ENCODE data around the gene QRICH2. TPM values are rescaled to one million over a fixed set of nuclear protein-coding genes. Genes with fewer than 3 reads are reported as not detected.

QRICH2 gene
- total RNA-seq (1 to 10 TPM; 1.0 to 2.7 (median 1.6) TPM), polyA plus RNA-seq (1 to 10 TPM; 2.1 to 2.7 TPM)
- long read RNA-seq, donor 1, partial matches to known transcripts, result 0 of 1 reads
- long read RNA-seq, donor 1, other reads (novel, unspliced or antisense), result 1 of 1 reads
- long read RNA-seq, donor 2, result 0 reads
- long read RNA-seq, donor 3, partial matches to known transcripts, result 1 of 1 reads
- long read RNA-seq, donor 3, other reads (novel, unspliced or antisense), result 0 of 1 reads

- 94 to 98% (median 96%) methylated on average over 23 to 44 of the region's 44 CpGs for WGBS, 4 donors
- DNase-seq, result no peak
- ATAC-seq, result peak in 1 of 4 donors; percentile 41
- Histone ChIP-seq H3K4me1 (peaks cover 0 to 3% (median 0%) of the 10 kb centered on the region in 12 donors), H3K27ac (no peak within 1 kb of the TSS), H3K36me3 (peaks cover 2 to 44% (median 37%) of the 10 kb centered on the region in 9 donors), H3K27me3 (no peaks in the 10 kb centered on the region), H3K4me3 (no peak within 1 kb of the TSS), H3K9me3 (no peaks in the 10 kb centered on the region)
- TF ChIP-seq POLR2A (IDR thresholded peaks at IDR 0.05), result no peak
- TF ChIP-seq, protein P1, sequence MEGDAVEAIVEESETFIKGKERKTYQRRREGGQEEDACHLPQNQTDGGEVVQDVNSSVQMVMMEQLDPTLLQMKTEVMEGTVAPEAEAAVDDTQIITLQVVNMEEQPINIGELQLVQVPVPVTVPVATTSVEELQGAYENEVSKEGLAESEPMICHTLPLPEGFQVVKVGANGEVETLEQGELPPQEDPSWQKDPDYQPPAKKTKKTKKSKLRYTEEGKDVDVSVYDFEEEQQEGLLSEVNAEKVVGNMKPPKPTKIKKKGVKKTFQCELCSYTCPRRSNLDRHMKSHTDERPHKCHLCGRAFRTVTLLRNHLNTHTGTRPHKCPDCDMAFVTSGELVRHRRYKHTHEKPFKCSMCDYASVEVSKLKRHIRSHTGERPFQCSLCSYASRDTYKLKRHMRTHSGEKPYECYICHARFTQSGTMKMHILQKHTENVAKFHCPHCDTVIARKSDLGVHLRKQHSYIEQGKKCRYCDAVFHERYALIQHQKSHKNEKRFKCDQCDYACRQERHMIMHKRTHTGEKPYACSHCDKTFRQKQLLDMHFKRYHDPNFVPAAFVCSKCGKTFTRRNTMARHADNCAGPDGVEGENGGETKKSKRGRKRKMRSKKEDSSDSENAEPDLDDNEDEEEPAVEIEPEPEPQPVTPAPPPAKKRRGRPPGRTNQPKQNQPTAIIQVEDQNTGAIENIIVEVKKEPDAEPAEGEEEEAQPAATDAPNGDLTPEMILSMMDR (IDR thresholded peaks at IDR 0.05), result no peak
- intact Hi-C loops (cut with DNase I), result loop anchor here in 3 of 10 donors (2.0 to 10.0 kb wide), 4 partner anchors 79 to 199 kb away; partner anchors contain the start of gene RHBDF2 (in 1 of the 3)
Measured at GRCh38 chr17:76307966-76308338, at the start of gene QRICH2. TSS of gene QRICH2 (minus strand) at chr17:76308276. CDS start at chr17:76307998, 278 bp downstream.

- no peak overlapping the region for H3K4me3 ChIP-seq
- H3K27ac ChIP-seq, result no peak overlapping the region
- H3K9me3 ChIP-seq, result no peaks in the 10 kb centered on the region
- H3K4me1 ChIP-seq, result peaks cover 0 to 30% (median 15%) of the 10 kb centered on the region in 12 donors
- intact Hi-C loops (cut with DNase I), result loop anchor here in 2 of 10 donors (5.0 kb wide), 2 partner anchors 35 to 40 kb away; no protein-coding TSS in a partner anchor
- WGBS, 4 donors, result 87 to 90% (median 88%) methylated on average over 6 of the region's 6 CpGs
- no peaks in the 10 kb centered on the region for H3K36me3 ChIP-seq
- TF ChIP-seq, protein P1 (IDR thresholded peaks at IDR 0.05), result no peak
- TF ChIP-seq POLR2A (IDR thresholded peaks at IDR 0.05), result no peak
- no peaks in the 10 kb centered on the region for H3K27me3 ChIP-seq
- no peak for DNase-seq
- no peak for ATAC-seq
Measured at GRCh38 chr17:76357597-76358158, 49.6 kb upstream of the QRICH2 start.

DNA sequence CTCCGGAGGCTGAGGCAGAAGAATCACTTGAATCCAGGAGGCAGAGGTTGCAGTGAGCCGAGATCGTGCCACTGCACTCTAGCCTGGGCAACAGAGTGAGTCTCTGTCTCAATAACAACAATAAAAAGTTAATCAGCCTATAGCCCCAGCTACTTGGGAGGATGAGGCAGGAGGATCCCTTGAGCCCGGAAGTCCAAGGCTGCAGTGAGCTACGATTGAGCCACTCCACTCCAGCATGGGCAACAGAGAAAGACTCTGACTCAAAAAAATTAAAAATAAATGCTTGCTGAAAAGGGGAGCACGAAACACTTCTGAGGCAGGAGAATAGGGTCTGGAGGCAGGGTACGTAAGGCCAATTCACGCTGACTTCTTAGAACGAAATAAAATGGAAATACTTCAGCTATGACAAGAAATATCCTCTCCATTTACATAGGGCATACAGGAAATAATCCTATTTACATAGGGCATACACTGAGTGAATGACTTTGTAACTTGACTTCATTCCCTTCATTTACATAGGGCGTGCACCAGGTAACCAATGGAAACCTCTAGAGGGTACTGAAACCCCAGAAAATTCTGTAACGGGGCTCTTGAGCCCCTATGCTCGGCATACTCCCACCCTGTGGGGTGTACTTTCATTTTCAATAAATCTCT is 48.9 kb upstream of the QRICH2 start:
- no peak overlapping the region for H3K4me3 ChIP-seq
- no peak overlapping the region for H3K27ac ChIP-seq
- no peaks in the 10 kb centered on the region for H3K9me3 ChIP-seq
- no peaks in the 10 kb centered on the region for H3K36me3 ChIP-seq
- peaks cover 0 to 30% (median 19%) of the 10 kb centered on the region in 12 donors for H3K4me1 ChIP-seq
- 79 to 85% (median 81%) methylated on average over 12 of the region's 12 CpGs for WGBS, 4 donors
- H3K27me3 ChIP-seq, result no peaks in the 10 kb centered on the region
- TF ChIP-seq, protein P1 (IDR thresholded peaks at IDR 0.05), result no peak
- no peak for TF ChIP-seq POLR2A (IDR thresholded peaks at IDR 0.05)
- intact Hi-C loops (cut with DNase I), result loop anchor here in 2 of 10 donors (5.0 kb wide), 2 partner anchors 35 to 40 kb away; no protein-coding TSS in a partner anchor
- DNase-seq (no peak), ATAC-seq (no peak)
